Stimulated activated naive CD8-positive, alpha-beta T cell treated with anti-CD3 and anti-CD28 coated beads, Interleukin-15, amount 100 ng/mL, for 72 hours (primary cell): ENCODE data around the gene SNRPD1.
"Not testable (repeated sequence)": the region's sequence is repeated elsewhere in the genome, so short reads cannot be mapped to it uniquely, and the experiment has no call there.

Source experiments
- ATAC-seq: fragments of 150-1000 bp; cut with Tn5 transposase; 2 replicates; pipeline ENCODE4 v1.10.0; 2021; ENCODE audit warnings: mild to moderate bottlenecking, moderate library complexity
- DNase-seq, 2 donors: peaks; one replicate each; pipeline ENCODE4 v3.0.0; 2021 to 2022
- H3K27ac Mint-ChIP-seq, 2 donors: one replicate each; pipeline ENCODE4 v1.8.0; 2022; ENCODE audit warnings: mild to moderate bottlenecking in 2 of 2, mixed read lengths in 2 of 2, moderate library complexity in 2 of 2
- H3K27me3 Mint-ChIP-seq: one replicate; pipeline ENCODE4 v1.8.0; 2022; ENCODE audit warnings: mixed read lengths
- H3K4me1 Mint-ChIP-seq: one replicate; pipeline ENCODE4 v1.8.0; 2022; ENCODE audit warnings: mild to moderate bottlenecking, mixed read lengths
- H3K4me3 Mint-ChIP-seq, 2 donors: one replicate each; pipeline ENCODE4 v1.8.0; 2022; ENCODE audit warnings: mild to moderate bottlenecking in 2 of 2, mixed read lengths in 2 of 2, moderate library complexity in 1 of 2
- H3K9me3 Mint-ChIP-seq, 2 donors: one replicate each; pipeline ENCODE4 v1.8.0; 2022; ENCODE audit warnings: mixed read lengths in 2 of 2

The SNRPD1 gene

GRCh38 chr18:21612125-21613039, at the start of gene SNRPD1:
Gene SNRPD1 (plus strand): TSS chr18:21612314. CDS start chr18:21612430, 116 bp downstream.
- Mint-ChIP-seq H3K9me3 (no peaks in the 10 kb centered on the region), H3K4me3 (peak within 1 kb of the TSS; percentile 89 to 97), H3K27me3 (no peaks in the 10 kb centered on the region), H3K4me1 (peaks cover 38% of the 10 kb centered on the region), H3K27ac (peak within 1 kb of the TSS; percentile 98 to 99)
- ATAC-seq = peak; percentile 99
- DNase-seq = peak; percentile 92 to 93

DNA sequence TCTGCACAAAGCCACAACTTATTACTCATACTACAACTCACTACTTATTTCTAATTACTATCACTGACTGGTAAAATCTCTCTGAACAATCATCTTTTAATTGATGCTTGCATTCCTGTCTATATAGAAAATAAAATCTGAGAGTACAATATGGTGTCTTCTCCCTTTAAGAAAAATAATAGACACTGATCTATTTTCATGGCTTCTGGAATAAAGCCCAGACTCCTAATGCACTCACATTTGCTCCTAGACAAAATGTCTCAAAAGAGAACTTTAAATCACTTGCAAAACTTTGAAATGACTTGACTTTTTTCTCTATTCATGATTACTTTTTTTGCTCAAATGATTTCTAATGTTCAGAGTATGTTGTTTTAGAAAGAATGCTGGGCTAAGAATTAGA, 40.3 kb upstream of the SNRPD1 start:
- Mint-ChIP-seq H3K4me3 (no peak overlapping the region), H3K27ac (no peak overlapping the region), H3K4me1 (no peaks in the 10 kb centered on the region), H3K27me3 (no peaks in the 10 kb centered on the region), H3K9me3 (no peaks in the 10 kb centered on the region)
- ATAC-seq (no peak), DNase-seq (no peak)

GRCh38 chr18:21575656-21576055, 36.5 kb upstream of the SNRPD1 start:
- no peaks in the 10 kb centered on the region for H3K4me1 Mint-ChIP-seq
- no peak for DNase-seq
- H3K9me3 Mint-ChIP-seq = no peaks in the 10 kb centered on the region
- no peak for ATAC-seq
- H3K27ac Mint-ChIP-seq = no peak overlapping the region
- H3K4me3 Mint-ChIP-seq = no peak overlapping the region
- no peaks in the 10 kb centered on the region for H3K27me3 Mint-ChIP-seq

DNA sequence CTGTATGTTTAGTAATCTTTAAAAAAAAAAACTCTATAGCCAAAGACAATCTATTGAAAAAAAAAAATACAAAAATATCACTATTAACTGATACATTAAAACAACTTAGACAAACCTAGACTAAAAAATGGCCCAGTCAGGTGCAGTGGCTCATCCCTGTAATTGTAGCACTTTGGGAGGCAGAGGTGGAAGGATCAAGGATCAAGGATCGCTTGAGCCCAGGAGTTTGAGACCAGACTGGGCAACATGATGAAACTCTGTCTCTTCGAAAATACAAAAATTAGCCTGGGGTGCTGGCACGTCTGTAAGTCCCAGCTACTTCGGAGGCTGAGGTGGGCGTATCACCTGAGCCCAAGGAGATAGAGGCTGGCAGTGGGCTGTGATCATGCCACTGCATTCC, 27.7 kb upstream of the SNRPD1 start:
- H3K27me3 Mint-ChIP-seq = no peaks in the 10 kb centered on the region
- no peak for ATAC-seq
- H3K4me3 Mint-ChIP-seq = no peak overlapping the region
- H3K9me3 Mint-ChIP-seq = no peaks in the 10 kb centered on the region
- peaks cover 8% of the 10 kb centered on the region for H3K4me1 Mint-ChIP-seq
- DNase-seq = no peak
- no peak overlapping the region for H3K27ac Mint-ChIP-seq

DNA sequence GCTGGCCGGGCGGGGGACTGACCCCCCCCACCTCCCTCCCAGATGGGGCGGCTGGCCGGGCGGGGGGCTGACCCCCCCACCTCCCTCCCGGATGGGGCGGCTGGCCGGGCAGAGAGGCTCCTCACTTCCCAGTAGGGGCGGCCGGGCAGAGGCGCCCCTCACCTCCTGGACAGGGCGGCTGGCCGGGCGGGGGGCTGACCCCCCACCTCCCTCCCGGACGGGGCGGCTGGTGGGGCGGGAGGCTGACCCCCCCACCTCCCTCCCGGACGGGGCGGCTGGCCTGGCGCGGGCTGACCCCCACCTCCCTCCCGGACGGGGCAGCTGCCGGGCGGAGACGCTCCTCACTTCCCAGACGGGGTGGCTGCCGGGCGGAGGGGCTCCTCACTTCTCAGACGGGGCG, 19.8 kb upstream of the SNRPD1 start:
- ATAC-seq, H3K27ac Mint-ChIP-seq, H3K9me3 Mint-ChIP-seq, DNase-seq, H3K4me3 Mint-ChIP-seq, H3K27me3 Mint-ChIP-seq: not testable (repeated sequence)
- H3K4me1 Mint-ChIP-seq = peaks cover 26% of the 10 kb centered on the region

DNA sequence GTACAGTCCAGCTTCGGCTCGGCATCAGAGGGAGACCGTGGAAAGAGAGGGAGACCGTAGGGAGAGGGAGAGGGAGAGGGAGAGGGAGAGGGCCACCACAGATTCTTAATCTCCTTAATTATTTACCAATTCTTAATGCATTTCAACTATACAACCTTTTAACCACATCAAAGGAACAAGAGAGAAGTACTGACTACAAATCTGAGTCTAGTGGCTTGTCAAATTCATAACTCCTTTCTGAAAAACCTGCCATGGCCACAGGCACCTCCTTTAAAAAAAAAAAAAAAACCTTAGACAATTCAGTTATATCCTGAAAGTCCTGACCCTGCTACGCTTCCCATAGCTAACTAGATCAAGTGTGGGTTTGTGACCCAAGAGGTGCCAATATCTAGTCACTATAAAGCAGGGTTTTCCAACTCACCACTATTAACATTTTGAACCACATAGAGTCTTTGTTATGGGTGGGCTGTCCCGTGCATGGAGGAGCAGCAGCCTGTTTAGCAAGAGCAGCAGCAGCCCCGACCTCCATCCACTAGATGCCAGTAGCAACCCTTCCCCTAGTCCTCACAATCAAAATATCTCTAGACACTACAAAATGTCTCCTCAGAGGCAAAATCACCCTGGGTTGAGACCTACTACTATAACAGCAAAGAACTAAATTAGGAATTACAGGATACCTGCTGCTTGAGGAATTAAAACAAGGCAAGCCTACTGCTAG, 18.4 kb upstream of the SNRPD1 start:
- no peaks in the 10 kb centered on the region for H3K27me3 Mint-ChIP-seq
- H3K9me3 Mint-ChIP-seq = no peaks in the 10 kb centered on the region
- DNase-seq (no peak), ATAC-seq (no peak)
- peaks cover 36% of the 10 kb centered on the region for H3K4me1 Mint-ChIP-seq
- peak overlapping the region in 1 of 2 donors; percentile 86 for H3K27ac Mint-ChIP-seq
- no peak overlapping the region for H3K4me3 Mint-ChIP-seq

DNA sequence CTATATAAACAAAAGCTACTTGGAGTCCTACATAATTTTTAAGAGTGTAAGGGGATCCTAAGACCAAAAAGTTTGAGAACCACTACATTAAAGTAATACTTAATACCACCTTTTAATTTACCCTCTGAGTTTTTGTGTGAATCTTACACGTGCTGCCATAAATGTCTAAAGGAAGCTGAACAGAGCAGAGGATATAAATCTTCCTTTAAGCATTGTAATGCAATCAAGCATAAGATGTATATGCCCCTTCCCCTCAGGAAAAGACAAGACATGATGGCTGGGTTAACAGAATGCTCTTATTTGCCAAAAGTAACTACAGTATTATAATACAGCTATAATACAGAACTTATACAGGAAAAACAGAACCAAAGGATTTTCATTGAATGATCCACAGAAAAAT, 14.5 kb upstream of the SNRPD1 start:
- DNase-seq (no peak), ATAC-seq (no peak)
- Mint-ChIP-seq H3K4me1 (peaks cover 51% of the 10 kb centered on the region), H3K9me3 (no peaks in the 10 kb centered on the region), H3K27ac (no peak overlapping the region), H3K27me3 (no peaks in the 10 kb centered on the region), H3K4me3 (peak overlapping the region in 1 of 2 donors; percentile 22)

- Mint-ChIP-seq H3K4me1 (peaks cover 46% of the 10 kb centered on the region), H3K27me3 (no peaks in the 10 kb centered on the region), H3K9me3 (no peaks in the 10 kb centered on the region), H3K4me3 (peak overlapping the region; percentile 87 to 100), H3K27ac (peak overlapping the region; percentile 92 to 94)
- DNase-seq (no peak), ATAC-seq (no peak)
Observed at GRCh38 chr18:21598726-21599584, 13.2 kb upstream of the SNRPD1 start.

DNA sequence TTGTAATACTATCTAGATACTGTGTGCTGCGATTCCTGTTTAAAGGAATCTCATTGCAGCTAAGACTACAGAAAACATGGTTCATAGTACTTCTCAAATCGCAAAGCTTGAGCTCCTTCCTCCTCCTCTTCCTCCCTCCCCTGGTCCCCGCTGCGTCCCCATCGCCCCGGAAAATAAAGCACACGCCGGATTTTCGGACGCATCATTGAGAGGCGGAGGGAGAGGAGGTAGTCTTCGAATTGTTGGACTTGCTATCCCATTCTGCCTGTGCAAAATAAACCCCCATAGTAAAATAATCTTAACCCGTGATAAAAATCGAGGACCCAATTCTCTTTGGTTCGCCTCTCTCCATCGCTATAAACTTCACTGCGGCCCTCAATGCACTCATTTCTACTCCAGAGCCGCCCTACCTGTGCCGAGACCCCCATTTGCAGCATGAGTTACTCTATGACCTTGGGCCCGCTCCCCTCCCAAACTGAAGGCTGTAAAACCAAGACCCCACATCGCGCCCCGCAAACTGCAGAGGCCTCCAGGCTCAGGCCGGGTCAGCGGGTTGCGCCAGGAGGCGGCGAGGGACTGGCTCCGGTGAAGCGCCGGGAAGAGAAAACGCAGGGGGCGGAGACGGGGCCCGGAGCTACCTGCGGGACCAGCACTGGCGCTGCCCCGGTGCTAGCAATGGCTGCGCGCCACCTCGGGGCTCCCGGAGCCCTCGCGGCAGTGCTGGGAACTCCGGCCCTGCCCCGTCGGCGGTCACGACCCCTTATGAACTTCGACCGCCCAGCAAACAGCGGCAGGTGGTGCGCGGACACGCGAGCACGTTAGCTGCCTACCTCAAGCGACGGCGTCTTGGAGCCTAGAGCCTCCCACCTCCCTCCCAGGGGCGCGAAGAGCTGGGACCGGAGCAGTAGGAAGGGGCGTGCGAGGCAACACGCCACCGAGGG, 12.3 kb upstream of the SNRPD1 start:
- DNase-seq (peak in 1 of 2 donors; percentile 17), ATAC-seq (peak; percentile 69)
- Mint-ChIP-seq H3K27me3 (no peaks in the 10 kb centered on the region), H3K9me3 (no peaks in the 10 kb centered on the region), H3K4me3 (peak overlapping the region; percentile 87 to 100), H3K27ac (peak overlapping the region; percentile 92 to 94), H3K4me1 (peaks cover 44% of the 10 kb centered on the region)

GRCh38 chr18:21600526-21601410, 11.3 kb upstream of the SNRPD1 start, which contains the start of gene ESCO1:
Gene ESCO1 (minus strand): TSS chr18:21600704. CDS start chr18:21574843, 25,861 bp downstream.
- Mint-ChIP-seq H3K4me1 (peaks cover 54% of the 10 kb centered on the region), H3K27ac (peak within 1 kb of the TSS; percentile 92 to 94), H3K4me3 (peak within 1 kb of the TSS; percentile 87 to 100), H3K9me3 (no peaks in the 10 kb centered on the region), H3K27me3 (no peaks in the 10 kb centered on the region)
- peak; percentile 97 to 98 for DNase-seq
- ATAC-seq = peak; percentile 93

GRCh38 chr18:21602299-21602587, 9.9 kb upstream of the SNRPD1 start:
- Mint-ChIP-seq H3K4me3 (peak overlapping the region in 1 of 2 donors; percentile 22), H3K27ac (peak overlapping the region in 1 of 2 donors; percentile 72), H3K27me3 (no peaks in the 10 kb centered on the region), H3K4me1 (peaks cover 48% of the 10 kb centered on the region), H3K9me3 (no peaks in the 10 kb centered on the region)
- no peak for ATAC-seq
- no peak for DNase-seq

GRCh38 chr18:21604671-21605070, 7.4 kb upstream of the SNRPD1 start:
- no peaks in the 10 kb centered on the region for H3K27me3 Mint-ChIP-seq
- ATAC-seq (no peak), DNase-seq (no peak)
- no peak overlapping the region for H3K27ac Mint-ChIP-seq
- peak overlapping the region; percentile 19 to 37 for H3K4me3 Mint-ChIP-seq
- H3K4me1 Mint-ChIP-seq = peaks cover 31% of the 10 kb centered on the region
- no peaks in the 10 kb centered on the region for H3K9me3 Mint-ChIP-seq

DNA sequence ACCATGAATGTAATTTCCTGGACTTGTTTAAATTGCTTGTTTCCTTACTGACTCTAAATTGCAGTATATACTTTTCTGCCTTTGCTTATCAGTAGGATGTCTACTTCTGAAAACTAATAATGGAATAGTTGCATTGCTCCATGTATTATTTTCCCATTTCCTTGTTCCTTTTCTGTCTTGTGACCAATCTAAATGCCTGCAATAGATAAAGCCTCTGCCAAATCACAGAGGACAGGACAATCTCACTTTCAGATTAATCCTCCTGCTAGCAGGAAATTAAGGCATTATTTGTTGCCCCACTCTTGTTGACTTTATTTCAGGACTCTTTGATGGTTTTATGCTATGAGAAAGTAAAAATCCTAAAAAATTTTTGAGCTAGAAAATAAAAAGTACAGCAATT, 6.9 kb upstream of the SNRPD1 start:
- DNase-seq = no peak
- no peaks in the 10 kb centered on the region for H3K9me3 Mint-ChIP-seq
- H3K4me1 Mint-ChIP-seq = peaks cover 31% of the 10 kb centered on the region
- H3K4me3 Mint-ChIP-seq = no peak overlapping the region
- no peaks in the 10 kb centered on the region for H3K27me3 Mint-ChIP-seq
- no peak for ATAC-seq
- no peak overlapping the region for H3K27ac Mint-ChIP-seq
